ENCODE data around the gene RAPGEF2.
"Not testable (repeated sequence)": the region's sequence is repeated elsewhere in the genome, so short reads cannot be mapped to it uniquely, and the experiment has no call there.

The RAPGEF2 gene

GRCh38 chr4:159283696-159284095, 180.8 kb downstream of the RAPGEF2 start:
- no peak for DNase-seq

GRCh38 chr4:159284113-159284512, 181.2 kb downstream of the RAPGEF2 start:
- DNase-seq, result no peak

GRCh38 chr4:159284733-159285132, 181.9 kb downstream of the RAPGEF2 start:
- no peak for DNase-seq

GRCh38 chr4:159287767-159288166, 184.9 kb downstream of the RAPGEF2 start:
- DNase-seq, result no peak

- no peak for DNase-seq
Observed at GRCh38 chr4:159289682-159290081, 186.8 kb downstream of the RAPGEF2 start.

- no peak for DNase-seq
Observed at GRCh38 chr4:159290321-159291030, 187.6 kb downstream of the RAPGEF2 start.

- DNase-seq, result no peak
Observed at GRCh38 chr4:159291176-159291575, 188.3 kb downstream of the RAPGEF2 start.

- DNase-seq, result no peak
Observed at GRCh38 chr4:159292137-159292896, 189.4 kb downstream of the RAPGEF2 start.

- no peak for DNase-seq
Observed at GRCh38 chr4:159293811-159294515, 191.1 kb downstream of the RAPGEF2 start.

- no peak for DNase-seq
Observed at GRCh38 chr4:159296061-159296460, 193.2 kb downstream of the RAPGEF2 start.

GRCh38 chr4:159297091-159297490, 194.2 kb downstream of the RAPGEF2 start:
- no peak for DNase-seq

GRCh38 chr4:159298502-159298901, 195.6 kb downstream of the RAPGEF2 start:
- DNase-seq, result no peak

- no peak for DNase-seq
Observed at GRCh38 chr4:159303435-159303834, 200.6 kb downstream of the RAPGEF2 start.

GRCh38 chr4:159305129-159305528, 202.2 kb downstream of the RAPGEF2 start:
- no peak for DNase-seq

- DNase-seq, result no peak
Observed at GRCh38 chr4:159307929-159308328, 205.1 kb downstream of the RAPGEF2 start.

- DNase-seq, result no peak
Observed at GRCh38 chr4:159308566-159309340, 205.9 kb downstream of the RAPGEF2 start.

GRCh38 chr4:159312236-159312635, 209.4 kb downstream of the RAPGEF2 start:
- DNase-seq, result no peak

GRCh38 chr4:159315879-159316278, 213.0 kb downstream of the RAPGEF2 start:
- not testable (repeated sequence) for DNase-seq

GRCh38 chr4:159317203-159317602, 214.3 kb downstream of the RAPGEF2 start:
- DNase-seq, result no peak

- DNase-seq, result no peak
Observed at GRCh38 chr4:159319027-159319426, 216.1 kb downstream of the RAPGEF2 start.

- no peak for DNase-seq
Observed at GRCh38 chr4:159326480-159326879, 223.6 kb downstream of the RAPGEF2 start.

- DNase-seq, result no peak
Observed at GRCh38 chr4:159328766-159329165, 225.9 kb downstream of the RAPGEF2 start.

GRCh38 chr4:159334461-159334860, 231.6 kb downstream of the RAPGEF2 start:
- DNase-seq, result no peak
